ENCODE data around the gene TMEM129.

- TF ChIP-seq POLR2AphosphoS5 (IDR thresholded peaks at IDR 0.05; ENCODE audit: low read depth, low read length) (no peak), POLR2A (IDR thresholded peaks at IDR 0.05; ENCODE audit: low read depth, low read length) (no peak), TAF1 (IDR thresholded peaks at IDR 0.05; ENCODE audit: borderline replicate concordance, low read depth, low read length) (no peak)
Measured at GRCh38 chr4:1760521-1761071, 39.5 kb upstream of the TMEM129 start.

Data from GM12892 (cell line).